GM13976 (cell line): ENCODE results near the gene TTF1.

Experiments
- DNase-seq: peaks from one replicate; pipeline ENCODE4 v3.0.0; 2012; ENCODE audit warnings: low spot score
- CTCF ChIP-seq: IDR thresholded peaks from 2 replicates; pipeline ENCODE4 v1.5.1; 2012; ENCODE audit warnings: borderline replicate concordance, mild to moderate bottlenecking; ENCODE audit not compliant: insufficient read depth; ENCODE audit errors: extremely low read depth, missing control alignments, control extremely low read depth
- in situ Hi-C: fragments of 300-500 bp; cut with MboI; formaldehyde crosslinking; loops from one replicate; pipeline ENCODE4 v1.12.0; 2022; ENCODE audit warnings: low sequenced_read_pairs, mixed read lengths, inconsistent platforms; ENCODE audit not compliant: unreplicated experiment

The TTF1 gene

GRCh38 chr9:132354637-132355355, 51.8 kb downstream of the TTF1 start, which contains the start of gene SETX:
TSS of gene SETX (minus strand) at chr9:132354986. CDS start at chr9:132349428, 5,558 bp downstream.
- DNase-seq = peak; percentile 100
- TF ChIP-seq CTCF = no peak
- in situ Hi-C loops = no loop called here

GRCh38 chr9:132351404-132352045, 55.1 kb downstream of the TTF1 start:
- in situ Hi-C loops = no loop called here
- TF ChIP-seq CTCF = no peak
- DNase-seq = no peak

GRCh38 chr9:132350861-132351315, 55.8 kb downstream of the TTF1 start:
- peak; percentile 74 for DNase-seq

GRCh38 chr9:132348676-132349075, 58.0 kb downstream of the TTF1 start:
- no peak for TF ChIP-seq CTCF
- in situ Hi-C loops = no loop called here
- DNase-seq = no peak

More at GRCh38 chr9:132350861-132351315, 55.8 kb downstream of the TTF1 start:
- in situ Hi-C loops = no loop called here
- no peak for TF ChIP-seq CTCF

GRCh38 chr9:132346177-132346576, 60.5 kb downstream of the TTF1 start:
- TF ChIP-seq CTCF = no peak
- no peak for DNase-seq
- in situ Hi-C loops = no loop called here

- in situ Hi-C loops = no loop called here
- DNase-seq = no peak
Observed at GRCh38 chr9:132341177-132341840, 65.3 kb downstream of the TTF1 start.

More at GRCh38 chr9:132341177-132341840, 65.3 kb downstream of the TTF1 start:
- TF ChIP-seq CTCF = no peak
